Dendritic cell treated with granulocyte-macrophage colony-stimulating factor and Interleukin-4, amounts not matched to agents 40 ng/mL and 50 ng/mL, for 4 days (primary cell): Measurements from ENCODE around the gene GADL1.

Experiments
- H3K27ac Mint-ChIP-seq: one replicate; pipeline ENCODE4 v1.8.0; 2022; ENCODE audit warnings: mild to moderate bottlenecking, mixed read lengths
- H3K27me3 Mint-ChIP-seq: one replicate; pipeline ENCODE4 v1.8.0; 2022; ENCODE audit warnings: mild to moderate bottlenecking, mixed read lengths
- H3K36me3 Mint-ChIP-seq: one replicate; pipeline ENCODE4 v1.8.0; 2022; ENCODE audit warnings: low read depth, mixed read lengths
- H3K4me1 Mint-ChIP-seq: one replicate; pipeline ENCODE4 v1.8.0; 2022; ENCODE audit warnings: low read depth, mixed read lengths
- H3K4me3 Mint-ChIP-seq: one replicate; pipeline ENCODE4 v1.8.0; 2022; ENCODE audit warnings: mild to moderate bottlenecking, moderate library complexity, mixed read lengths
- H3K9me3 Mint-ChIP-seq: one replicate; pipeline ENCODE4 v1.8.0; 2022; ENCODE audit warnings: mixed read lengths
- intact Hi-C: fragments of 100-400 bp; cut with micrococcal nuclease; formaldehyde crosslinking; loops from one replicate; pipeline ENCODE4 v1.15.0; 2022

GADL1 gene

DNA sequence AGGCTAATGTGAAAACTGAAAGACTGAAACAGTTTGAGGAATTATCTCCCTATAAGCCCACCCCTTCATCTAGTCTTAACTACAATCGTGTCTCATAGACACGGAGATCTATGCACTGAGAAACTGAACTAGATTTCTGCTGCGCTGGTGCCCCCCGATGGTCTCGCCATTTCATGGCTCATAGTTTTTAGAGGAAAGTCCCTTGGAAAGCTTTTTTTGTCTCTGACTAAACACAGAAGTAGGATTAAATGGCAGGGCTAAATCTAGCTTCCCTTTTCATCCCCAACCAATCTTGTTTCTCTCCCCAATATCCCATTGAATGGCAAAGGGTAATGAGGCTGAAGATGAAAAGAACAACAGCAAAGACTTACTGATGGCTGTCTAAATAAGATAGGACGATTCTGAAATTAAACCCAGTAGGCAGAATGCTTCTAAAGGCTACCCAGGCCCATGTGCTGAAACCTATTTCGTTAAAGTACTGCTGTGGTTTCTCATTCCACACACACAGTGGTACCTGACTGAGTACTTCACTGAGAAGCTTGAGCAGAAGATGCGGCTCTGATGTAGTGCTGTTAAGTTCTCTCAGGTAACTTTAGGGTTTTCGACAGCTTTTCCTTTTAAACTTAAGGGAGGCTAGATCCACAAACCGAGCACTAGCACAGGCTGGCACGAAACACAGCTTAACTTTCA lies 142.7 kb downstream of the GADL1 start:
- Mint-ChIP-seq H3K4me1 (no peaks in the 10 kb centered on the region), H3K9me3 (no peaks in the 10 kb centered on the region), H3K27ac (peak overlapping the region; percentile 13), H3K36me3 (no peaks in the 10 kb centered on the region), H3K27me3 (no peaks in the 10 kb centered on the region), H3K4me3 (no peak overlapping the region)
- intact Hi-C loops = no loop called here

DNA sequence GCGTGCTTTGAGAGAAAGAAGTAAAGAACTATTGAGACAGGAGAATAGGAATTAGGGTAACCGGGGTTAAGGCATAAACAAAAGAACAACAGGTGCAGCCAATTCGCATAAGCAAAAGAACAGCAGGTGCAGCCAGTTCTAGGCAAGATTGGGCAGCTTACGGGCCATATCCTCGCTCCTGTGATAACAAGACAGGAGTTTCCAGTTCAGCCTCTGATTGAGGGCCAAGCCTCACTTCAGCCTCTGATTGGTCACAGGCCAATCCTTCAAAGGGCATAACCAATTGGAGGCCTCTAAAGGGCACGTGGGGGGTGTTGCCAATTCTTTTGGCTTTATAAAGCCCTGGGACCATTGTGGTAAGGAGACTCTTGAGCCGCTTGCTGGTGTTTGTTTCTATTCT lies 143.5 kb downstream of the GADL1 start:
- no peaks in the 10 kb centered on the region for H3K9me3 Mint-ChIP-seq
- no peak overlapping the region for H3K4me3 Mint-ChIP-seq
- intact Hi-C loops = no loop called here
- H3K4me1 Mint-ChIP-seq = peaks cover 2% of the 10 kb centered on the region
- H3K27ac Mint-ChIP-seq = peak overlapping the region; percentile 13
- no peaks in the 10 kb centered on the region for H3K36me3 Mint-ChIP-seq
- no peaks in the 10 kb centered on the region for H3K27me3 Mint-ChIP-seq

DNA sequence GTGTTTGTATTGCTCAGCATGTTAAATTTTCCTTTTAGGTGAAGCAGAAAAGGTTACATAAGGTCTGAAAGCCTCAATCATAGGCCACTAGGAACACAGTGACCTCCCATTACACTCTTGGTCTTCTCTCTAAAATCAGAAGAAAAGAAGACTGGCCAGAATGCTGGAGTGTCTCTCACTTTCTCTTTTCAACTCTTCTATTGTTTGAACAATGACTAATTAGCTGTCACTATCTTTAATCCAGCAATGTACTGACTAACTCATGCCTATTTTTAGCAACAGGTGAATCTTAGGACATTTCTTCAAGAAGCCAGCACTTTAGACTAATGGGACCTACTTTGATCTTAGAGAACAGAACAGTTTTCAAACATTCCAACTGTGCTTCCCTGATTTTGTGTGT lies 145.2 kb downstream of the GADL1 start:
- H3K27ac Mint-ChIP-seq = no peak overlapping the region

DNA sequence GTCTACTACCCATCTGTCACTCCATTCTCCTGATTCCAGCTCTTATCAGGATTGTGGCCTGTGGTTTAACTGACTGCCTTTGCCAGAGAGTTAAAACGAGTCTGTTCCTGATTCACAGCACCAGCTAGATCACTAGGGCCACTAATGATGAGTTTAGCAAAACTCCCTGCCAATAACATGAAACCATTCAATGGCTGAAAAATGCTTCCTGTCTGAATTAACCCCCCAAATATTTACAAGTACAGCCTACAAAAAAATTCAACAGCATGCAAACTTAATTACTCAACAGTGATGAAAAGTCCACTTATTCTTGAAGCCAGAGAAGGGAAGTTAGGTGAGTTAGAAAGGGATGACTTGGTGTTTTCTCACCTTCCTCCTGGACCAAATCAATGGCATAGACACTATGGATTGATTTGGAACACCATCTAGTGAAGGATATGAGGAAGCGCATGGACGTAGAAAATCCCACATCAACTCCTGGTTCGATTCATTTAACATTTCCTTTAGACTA lies 146.6 kb downstream of the GADL1 start:
- peaks cover 6% of the 10 kb centered on the region for H3K4me1 Mint-ChIP-seq
- H3K9me3 Mint-ChIP-seq = no peaks in the 10 kb centered on the region
- H3K27me3 Mint-ChIP-seq = no peaks in the 10 kb centered on the region
- no peak overlapping the region for H3K27ac Mint-ChIP-seq
- no peak overlapping the region for H3K4me3 Mint-ChIP-seq
- no peaks in the 10 kb centered on the region for H3K36me3 Mint-ChIP-seq
- intact Hi-C loops = no loop called here

More for the DNA sequence above, 145.2 kb downstream of the GADL1 start:
- no peaks in the 10 kb centered on the region for H3K9me3 Mint-ChIP-seq
- H3K4me3 Mint-ChIP-seq = no peak overlapping the region
- intact Hi-C loops = no loop called here
- no peaks in the 10 kb centered on the region for H3K36me3 Mint-ChIP-seq
- no peaks in the 10 kb centered on the region for H3K27me3 Mint-ChIP-seq
- H3K4me1 Mint-ChIP-seq = peaks cover 6% of the 10 kb centered on the region

DNA sequence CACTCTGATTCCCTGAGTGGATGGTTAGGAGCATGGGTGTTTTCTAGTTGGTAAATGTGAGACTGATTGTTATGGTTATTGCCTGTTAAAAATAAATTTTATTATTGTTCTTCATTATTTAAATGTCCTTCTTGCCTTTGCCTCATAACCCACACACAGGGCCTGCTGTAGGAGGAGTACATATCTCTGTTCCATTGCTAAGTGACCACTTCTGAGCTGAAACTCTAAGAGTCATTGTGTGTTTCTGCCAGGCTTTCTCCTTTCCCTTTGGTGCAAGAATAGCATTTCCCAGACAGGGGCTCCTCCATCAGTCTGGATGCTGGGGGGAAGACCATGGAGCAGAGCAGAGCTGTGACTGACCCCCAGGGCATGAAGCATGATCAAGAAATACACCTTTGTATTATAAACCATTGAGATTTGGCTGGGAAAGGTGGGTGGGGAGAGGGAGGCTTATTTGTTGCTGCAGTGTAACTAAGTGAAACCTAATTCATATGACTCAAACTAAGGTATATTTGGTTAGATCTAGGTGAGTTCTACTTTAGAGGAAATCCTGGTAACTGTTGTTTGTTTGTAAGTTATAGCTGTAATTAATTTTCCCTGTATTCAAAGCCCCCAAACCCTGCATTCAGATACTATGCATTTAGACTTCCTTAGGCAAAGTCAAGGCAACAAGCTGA lies 150.7 kb downstream of the GADL1 start:
- no peak overlapping the region for H3K4me3 Mint-ChIP-seq
- intact Hi-C loops = no loop called here
- H3K36me3 Mint-ChIP-seq = no peaks in the 10 kb centered on the region
- H3K27ac Mint-ChIP-seq = no peak overlapping the region
- no peaks in the 10 kb centered on the region for H3K9me3 Mint-ChIP-seq
- no peaks in the 10 kb centered on the region for H3K27me3 Mint-ChIP-seq
- peaks cover 6% of the 10 kb centered on the region for H3K4me1 Mint-ChIP-seq

DNA sequence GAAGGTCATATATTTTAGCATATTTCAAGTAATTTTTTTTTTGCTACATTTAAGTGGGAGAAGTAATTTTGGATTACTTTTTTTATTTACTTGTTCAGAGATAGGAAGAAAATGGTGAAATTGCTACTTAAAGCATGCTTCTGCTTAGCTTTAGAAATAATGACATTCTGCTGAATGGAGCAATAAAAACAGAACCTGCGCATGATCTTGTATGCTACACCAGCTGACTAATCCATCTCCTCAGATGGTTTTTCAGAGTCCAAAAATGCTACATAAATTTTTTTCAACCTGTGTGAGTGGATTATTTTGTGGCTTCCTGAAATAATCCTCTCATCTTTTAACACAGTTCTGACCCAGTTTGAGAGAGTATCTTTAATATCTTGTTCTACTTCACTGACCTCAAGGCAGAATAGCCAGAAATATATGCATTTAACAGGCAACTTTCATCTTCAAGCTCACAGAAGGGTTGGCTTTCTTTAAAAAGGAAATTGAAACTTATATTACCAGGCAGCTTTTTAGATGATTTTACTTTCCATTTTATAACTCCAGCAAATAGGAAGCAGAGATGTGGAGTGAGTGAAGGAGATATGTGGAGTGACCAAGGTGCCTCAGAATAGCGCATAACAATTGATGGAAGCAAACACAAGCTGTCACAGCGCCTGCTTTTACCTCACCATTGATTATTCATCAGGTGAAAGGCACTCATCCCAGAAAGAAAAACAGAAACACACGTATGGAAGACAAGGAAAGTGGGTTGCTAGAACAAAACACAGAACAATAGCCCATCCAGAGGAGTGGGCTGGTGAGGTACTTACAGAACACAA lies 151.5 kb downstream of the GADL1 start:
- Mint-ChIP-seq H3K27me3 (no peaks in the 10 kb centered on the region), H3K27ac (no peak overlapping the region), H3K4me1 (peaks cover 6% of the 10 kb centered on the region), H3K9me3 (no peaks in the 10 kb centered on the region), H3K4me3 (no peak overlapping the region), H3K36me3 (no peaks in the 10 kb centered on the region)
- intact Hi-C loops = no loop called here

DNA sequence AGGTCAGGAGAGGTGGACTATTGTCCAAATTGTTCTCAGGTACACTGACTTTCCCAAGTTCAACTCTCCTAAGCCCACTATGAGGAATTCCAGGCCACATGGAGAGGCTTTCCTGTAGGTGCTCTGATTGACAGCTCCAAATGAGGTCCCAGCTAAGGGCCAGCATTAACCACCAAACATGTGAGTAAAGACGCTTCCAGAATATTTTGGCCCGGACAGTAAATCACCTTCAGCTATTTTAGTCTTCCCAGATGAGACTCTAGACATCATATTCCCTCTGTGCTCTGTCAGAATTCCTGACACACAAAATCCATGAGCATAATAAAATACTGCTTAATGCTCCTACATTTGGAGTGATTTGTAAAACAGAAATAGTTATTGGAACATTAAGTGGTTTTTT lies 152.6 kb downstream of the GADL1 start:
- H3K9me3 Mint-ChIP-seq = no peaks in the 10 kb centered on the region
- no peaks in the 10 kb centered on the region for H3K27me3 Mint-ChIP-seq
- intact Hi-C loops = no loop called here
- H3K4me1 Mint-ChIP-seq = peaks cover 6% of the 10 kb centered on the region
- H3K4me3 Mint-ChIP-seq = no peak overlapping the region
- no peaks in the 10 kb centered on the region for H3K36me3 Mint-ChIP-seq
- no peak overlapping the region for H3K27ac Mint-ChIP-seq

DNA sequence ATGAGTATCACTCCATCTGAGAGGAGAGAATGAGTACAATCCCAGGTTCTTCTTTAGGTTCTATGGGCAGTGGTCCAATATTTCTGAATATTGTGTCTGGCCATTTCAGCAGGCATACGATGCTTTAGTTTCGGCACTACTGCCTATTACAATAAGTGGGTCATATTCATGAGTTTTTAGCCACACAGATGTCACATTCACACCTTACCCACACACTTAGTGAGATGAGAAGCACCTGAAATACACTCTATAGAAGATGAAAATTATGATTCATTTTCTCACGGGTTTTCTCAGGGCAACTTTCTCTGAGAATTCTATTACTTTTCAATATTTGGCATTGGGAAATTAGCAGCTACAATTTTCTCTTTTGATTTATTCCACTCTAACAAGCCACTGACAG lies 155.9 kb downstream of the GADL1 start:
- intact Hi-C loops = no loop called here
- H3K36me3 Mint-ChIP-seq = no peaks in the 10 kb centered on the region
- H3K27ac Mint-ChIP-seq = no peak overlapping the region
- H3K4me1 Mint-ChIP-seq = no peaks in the 10 kb centered on the region
- no peaks in the 10 kb centered on the region for H3K9me3 Mint-ChIP-seq
- no peaks in the 10 kb centered on the region for H3K27me3 Mint-ChIP-seq
- H3K4me3 Mint-ChIP-seq = no peak overlapping the region

DNA sequence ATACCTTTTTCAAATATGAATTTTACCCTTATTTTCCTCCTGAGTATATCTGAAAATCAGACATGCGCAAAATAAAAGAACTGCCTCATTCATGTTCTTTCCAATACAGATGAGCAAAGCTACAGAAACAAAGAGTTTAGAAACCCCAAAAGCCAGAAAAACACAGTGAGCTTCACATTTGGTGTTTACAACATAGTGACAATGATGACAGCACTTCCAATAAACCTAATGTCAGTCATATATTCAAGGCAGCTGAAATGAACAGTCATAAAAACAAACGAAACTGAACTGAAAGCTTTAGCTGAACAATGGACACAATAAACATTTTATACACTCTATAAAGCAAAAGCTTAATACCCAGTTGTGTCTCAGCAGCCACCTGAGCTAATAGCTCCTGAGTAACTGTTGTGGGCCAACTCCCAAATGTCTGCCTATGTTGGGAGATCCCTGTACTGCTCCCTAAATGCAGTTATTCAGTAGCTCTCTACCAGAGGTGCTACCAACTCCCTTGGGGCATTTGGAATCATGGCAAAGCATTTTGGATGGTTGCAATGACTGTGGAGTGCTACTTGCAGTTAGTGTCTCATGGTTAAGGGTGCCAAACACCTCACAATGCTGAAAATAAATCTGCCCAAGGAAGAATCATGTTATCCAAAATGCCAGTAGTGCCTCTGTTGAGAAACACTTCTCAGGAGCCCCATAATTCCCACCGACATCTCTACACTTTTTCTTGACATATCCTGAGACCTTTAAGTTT lies 156.5 kb downstream of the GADL1 start:
- Mint-ChIP-seq H3K27ac (no peak overlapping the region), H3K36me3 (no peaks in the 10 kb centered on the region)

DNA sequence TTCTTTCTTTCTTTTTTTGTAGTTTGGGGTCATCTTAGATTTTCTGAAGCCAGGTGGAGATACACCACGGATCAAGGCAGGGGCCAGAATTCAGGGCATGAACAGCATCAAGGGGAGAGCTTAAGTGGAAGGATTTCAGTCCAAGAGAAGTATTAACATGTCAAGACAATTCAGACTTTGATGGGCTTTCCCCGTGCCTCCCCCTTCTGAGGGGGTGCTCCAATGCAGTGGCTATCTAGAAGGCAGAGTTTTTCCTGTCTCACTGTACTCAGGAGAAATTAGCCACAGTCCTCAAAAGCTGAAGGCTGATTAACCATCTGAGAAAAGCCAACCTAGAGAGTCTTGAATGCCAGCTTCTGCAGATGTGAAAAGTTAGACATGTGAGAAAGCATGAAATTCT lies 160.8 kb downstream of the GADL1 start:
- Mint-ChIP-seq H3K4me3 (no peak overlapping the region), H3K27me3 (no peaks in the 10 kb centered on the region), H3K4me1 (no peaks in the 10 kb centered on the region), H3K9me3 (no peaks in the 10 kb centered on the region), H3K27ac (no peak overlapping the region), H3K36me3 (no peaks in the 10 kb centered on the region)
- intact Hi-C loops = no loop called here

More for the DNA sequence above, 156.5 kb downstream of the GADL1 start:
- no peaks in the 10 kb centered on the region for H3K27me3 Mint-ChIP-seq
- no peak overlapping the region for H3K4me3 Mint-ChIP-seq
- H3K9me3 Mint-ChIP-seq = no peaks in the 10 kb centered on the region
- intact Hi-C loops = no loop called here
- no peaks in the 10 kb centered on the region for H3K4me1 Mint-ChIP-seq

DNA sequence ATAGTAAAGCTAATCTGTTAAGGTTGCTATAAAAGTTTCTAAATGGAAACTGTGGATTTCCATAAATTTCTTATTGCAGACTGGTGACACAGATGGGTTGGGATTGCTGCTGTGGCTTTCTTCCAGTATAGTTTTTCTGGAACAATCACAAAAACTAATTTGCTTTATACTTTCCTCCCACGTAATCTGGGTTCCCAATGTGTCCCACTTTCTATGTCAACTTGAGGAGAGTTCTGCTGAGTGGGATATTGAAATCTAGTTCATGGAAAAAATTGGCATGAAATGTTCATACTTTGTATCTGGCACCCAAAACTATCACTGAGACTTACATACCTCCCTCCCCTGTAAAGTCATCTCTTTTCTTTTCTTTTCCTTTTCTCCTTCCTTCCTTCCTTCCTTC lies 161.3 kb downstream of the GADL1 start:
- no peaks in the 10 kb centered on the region for H3K36me3 Mint-ChIP-seq
- no peaks in the 10 kb centered on the region for H3K9me3 Mint-ChIP-seq
- no peaks in the 10 kb centered on the region for H3K27me3 Mint-ChIP-seq
- H3K27ac Mint-ChIP-seq = no peak overlapping the region
- H3K4me1 Mint-ChIP-seq = no peaks in the 10 kb centered on the region
- H3K4me3 Mint-ChIP-seq = no peak overlapping the region
- intact Hi-C loops = no loop called here

DNA sequence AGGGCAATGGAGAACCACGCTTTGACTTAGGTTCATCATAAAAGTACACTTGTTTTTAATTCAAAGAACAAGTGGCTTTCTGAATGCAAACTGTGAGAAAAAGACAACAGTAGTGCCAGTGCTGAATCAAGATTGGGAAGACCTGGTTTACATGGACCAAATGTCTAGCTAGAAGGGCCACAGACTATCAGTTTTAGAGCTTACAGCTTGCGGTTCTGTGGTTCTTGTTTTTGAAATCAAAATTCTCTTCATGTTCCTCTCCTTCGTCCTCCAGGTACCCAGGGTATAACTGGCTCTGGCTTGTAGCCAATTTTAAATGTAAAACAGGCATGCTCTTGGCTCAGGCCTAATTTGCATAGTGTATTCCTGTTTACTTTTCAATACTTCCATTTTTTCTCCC lies 163.5 kb downstream of the GADL1 start:
- no peak overlapping the region for H3K27ac Mint-ChIP-seq
- H3K4me1 Mint-ChIP-seq = no peaks in the 10 kb centered on the region
- intact Hi-C loops = no loop called here
- no peak overlapping the region for H3K4me3 Mint-ChIP-seq
- H3K27me3 Mint-ChIP-seq = no peaks in the 10 kb centered on the region
- H3K36me3 Mint-ChIP-seq = no peaks in the 10 kb centered on the region
- no peaks in the 10 kb centered on the region for H3K9me3 Mint-ChIP-seq

DNA sequence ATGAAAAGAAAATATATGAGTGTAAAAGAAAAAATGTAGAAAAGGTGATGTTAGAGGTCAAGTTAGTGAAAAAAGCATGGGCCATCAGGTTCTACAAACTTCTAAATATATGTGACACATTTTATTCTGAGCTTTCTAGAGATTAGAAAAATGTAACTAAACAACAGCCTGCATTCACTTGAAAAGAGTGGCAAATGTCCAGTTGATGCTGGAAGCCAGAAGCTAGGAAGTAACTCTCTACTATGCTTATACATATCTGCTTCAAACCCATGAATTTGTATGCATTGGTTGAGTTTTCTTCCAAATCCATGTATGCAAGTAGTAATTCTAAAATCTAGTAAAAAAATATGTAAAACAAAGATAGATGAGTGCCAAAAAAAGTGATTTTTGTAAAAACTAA lies 164.5 kb downstream of the GADL1 start:
- intact Hi-C loops = no loop called here
- Mint-ChIP-seq H3K4me3 (no peak overlapping the region), H3K27me3 (no peaks in the 10 kb centered on the region), H3K36me3 (no peaks in the 10 kb centered on the region), H3K4me1 (no peaks in the 10 kb centered on the region), H3K27ac (no peak overlapping the region), H3K9me3 (peaks cover 8% of the 10 kb centered on the region)

DNA sequence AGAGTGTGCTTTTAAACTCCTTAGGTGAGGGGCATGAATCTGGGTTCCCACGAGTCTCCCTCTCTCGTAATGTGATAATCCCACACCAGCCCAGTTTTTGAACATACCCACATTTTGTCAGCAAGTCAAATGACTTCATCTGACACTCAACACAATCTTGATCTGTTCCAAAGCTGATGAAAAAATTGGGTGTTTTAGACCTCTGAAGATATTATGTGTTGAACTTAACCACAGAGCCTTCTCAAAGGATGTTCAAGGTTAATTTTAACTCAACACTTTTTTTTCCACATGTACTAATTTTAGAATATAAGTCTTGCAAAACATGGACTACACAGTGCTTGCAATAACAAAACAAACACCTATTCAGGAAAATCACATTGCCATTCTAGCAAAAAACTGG lies 164.9 kb downstream of the GADL1 start:
- Mint-ChIP-seq H3K4me3 (no peak overlapping the region), H3K36me3 (no peaks in the 10 kb centered on the region), H3K9me3 (peaks cover 12% of the 10 kb centered on the region), H3K4me1 (no peaks in the 10 kb centered on the region), H3K27ac (no peak overlapping the region), H3K27me3 (no peaks in the 10 kb centered on the region)
- intact Hi-C loops = no loop called here
